PC-3 (cell line): Measurements from ENCODE around the gene CDK14. TPM values are rescaled to one million over a fixed set of nuclear protein-coding genes. Genes with fewer than 3 reads are reported as not detected.
A peak's percentile ranks its signal among the peaks of the same experiment; 100 is the strongest.

Source experiments
- ATAC-seq: fragments of 200-7000 bp; cut with Tn5 transposase; 2 replicates; pipeline ENCODE4 v1.9.1; 2020; ENCODE audit warnings: mild to moderate bottlenecking, moderate library complexity
- BruUV-seq: library from RNA; stranded (reverse); fragments of 400-500 nt; replicated peaks from 2 replicates; lab custom pipeline; 2021; lab: Mats Ljungman, UMichigan
- CTCF ChIA-PET: fragments of 300-600 bp; sonication (Branson Sonifier 250); formaldehyde crosslinking; loops from one replicate; lab custom pipeline; 2022; ENCODE audit warnings: antibody characterized with exemption; lab: Charles Lee
- POLR2A ChIA-PET: fragments of 300-600 bp; sonication (Branson Sonifier 250); formaldehyde crosslinking; loops from one replicate; lab custom pipeline; 2022; ENCODE audit warnings: antibody characterized with exemption; ENCODE audit not compliant: unreplicated experiment; lab: Charles Lee
- DNase-seq: peaks from one replicate; pipeline ENCODE4 v3.0.0-alpha.2; 2015
- H2AFZ ChIP-seq: fragments of 300-600 bp; sonication (generic); 2 replicates; pipeline ENCODE4 v1.6.0; 2016; ENCODE audit warnings: antibody characterized with exemption, low read length
- H3F3A ChIP-seq: fragments of 300-600 bp; sonication (generic); one replicate; pipeline ENCODE4 v1.6.0; 2017; ENCODE audit warnings: antibody characterized with exemption, low read length, control low read depth, mild to moderate bottlenecking; ENCODE audit not compliant: unreplicated experiment
- H3K27ac ChIP-seq: fragments of 300-600 bp; sonication (generic); 2 replicates; pipeline ENCODE4 v1.5.1; 2016; ENCODE audit warnings: mild to moderate bottlenecking, low read length
- H3K27me3 ChIP-seq: fragments of 300-600 bp; sonication (generic); 2 replicates; pipeline ENCODE4 v1.6.1; 2016; ENCODE audit warnings: low read length, mixed read lengths
- H3K36me3 ChIP-seq: fragments of 300-600 bp; sonication (generic); 2 replicates; pipeline ENCODE4 v1.6.1; 2016; ENCODE audit warnings: low read depth, mixed run types, low read length, mixed read lengths
- H3K4me1 ChIP-seq: fragments of 300-600 bp; sonication (generic); 2 replicates; pipeline ENCODE4 v1.5.1; 2016; ENCODE audit warnings: low read length; ENCODE audit not compliant: insufficient read depth
- H3K4me2 ChIP-seq: fragments of 300-600 bp; sonication (generic); 2 replicates; pipeline ENCODE4 v1.6.0; 2016; ENCODE audit warnings: low read length
- H3K4me3 ChIP-seq: fragments of 300-600 bp; sonication (generic); 2 replicates; pipeline ENCODE4 v1.5.1; 2016; ENCODE audit warnings: mild to moderate bottlenecking, low read length, mixed read lengths
- H3K79me2 ChIP-seq: fragments of 300-600 bp; sonication (generic); 2 replicates; pipeline ENCODE4 v1.6.1; 2017; ENCODE audit warnings: low read length, mixed read lengths
- H3K9ac ChIP-seq: fragments of 300-600 bp; sonication (generic); 2 replicates; pipeline ENCODE4 v1.6.0; 2016; ENCODE audit warnings: mild to moderate bottlenecking, low read length
- H3K9me2 ChIP-seq: fragments of 300-600 bp; sonication (generic); replicated peaks from 2 replicates; pipeline ENCODE4 v1.6.1; 2016; ENCODE audit warnings: mixed run types, low read length, mixed read lengths
- H3K9me3 ChIP-seq: fragments of 300-600 bp; sonication (generic); 2 replicates; pipeline ENCODE4 v1.6.1; 2016; ENCODE audit warnings: low read length, mixed read lengths
- H4K20me1 ChIP-seq: fragments of 300-600 bp; sonication (generic); 2 replicates; pipeline ENCODE4 v1.6.1; 2016; ENCODE audit warnings: low read length, mixed read lengths
- EZH2 ChIP-seq: fragments of 300-600 bp; sonication (generic); IDR thresholded peaks from one replicate; pipeline ENCODE4 v1.6.1; 2017; ENCODE audit warnings: antibody characterized with exemption, mild to moderate bottlenecking, low read length; ENCODE audit not compliant: unreplicated experiment
- EZH2phosphoT487 ChIP-seq: fragments of 300-600 bp; sonication (generic); IDR thresholded peaks from 2 replicates; pipeline ENCODE4 v1.6.1; 2018; ENCODE audit warnings: mild to moderate bottlenecking, antibody characterized with exemption, low read length, borderline replicate concordance
- intact Hi-C: fragments of 100-400 bp; cut with micrococcal nuclease; formaldehyde crosslinking; loops from 2 replicates; pipeline ENCODE4 v1.9.0; 2023
- total RNA-seq: library from RNA; depleted of rRNA; stranded (reverse); fragments of >200 nt; gene quantifications from 2 replicates; pipeline ENCODE4 v1.2.3, GENCODE V29; 2014
- TF ChIP-seq, protein P1 (sequence below): fragments of 300-600 bp; sonication (generic); conservative IDR thresholded peaks from 2 replicates; pipeline ENCODE4 v1.5.1; 2017; ENCODE audit warnings: antibody characterized with exemption, low read depth, mild to moderate bottlenecking, low read length

The CDK14 gene
- total RNA-seq, 1 experiment from 2014 or later = 8.2 TPM

DNA sequence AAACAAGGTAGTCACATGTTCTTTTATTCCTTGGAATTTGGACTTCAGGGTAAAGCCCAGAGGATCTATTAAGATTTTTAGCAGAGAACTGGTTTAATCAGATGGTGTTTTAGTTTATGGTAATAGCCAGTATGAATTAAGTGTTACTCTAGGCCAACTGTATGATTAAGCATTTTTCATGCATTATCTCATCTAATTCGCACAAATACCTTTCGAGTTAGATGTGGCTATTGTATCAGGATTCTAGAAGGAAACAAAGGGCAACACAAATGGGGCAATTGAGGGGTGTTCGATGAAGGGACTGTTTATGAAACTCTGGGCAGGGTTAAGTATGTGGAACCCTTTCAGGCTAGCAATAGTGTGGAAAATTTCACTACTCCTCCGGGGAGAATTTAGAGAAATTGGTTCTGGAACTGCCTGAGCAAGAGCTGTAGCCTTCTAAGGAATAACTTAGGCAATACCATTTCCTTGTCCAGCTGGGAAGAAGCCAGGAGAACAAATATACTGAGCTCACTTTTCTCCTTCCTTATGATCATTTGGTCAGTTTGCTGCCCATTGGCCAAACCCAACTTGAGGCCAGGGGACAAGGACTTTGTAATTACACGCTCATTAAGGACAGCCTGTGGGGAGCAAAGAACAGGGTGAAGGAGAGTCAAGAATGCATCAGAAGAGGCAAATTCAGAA lies 349.1 kb downstream of the CDK14 start:
- Histone ChIP-seq H3K9ac (no peak overlapping the region), H3K4me2 (no peak overlapping the region), H2AFZ (no peak overlapping the region), H3K27ac (no peak overlapping the region), H3F3A (no peaks in the 10 kb centered on the region), H3K27me3 (no peaks in the 10 kb centered on the region), H3K4me3 (no peak overlapping the region), H3K79me2 (no peaks in the 10 kb centered on the region), H4K20me1 (no peaks in the 10 kb centered on the region), H3K9me2 (no peaks in the 10 kb centered on the region), H3K36me3 (no peaks in the 10 kb centered on the region), H3K4me1 (no peaks in the 10 kb centered on the region), H3K9me3 (no peaks in the 10 kb centered on the region)
- ChIA-PET CTCF (no interaction called here), POLR2A (interaction anchor here (0.6 kb wide), 1 partner anchor 914 kb away, joined by 6 read pairs; no protein-coding TSS in a partner anchor)
- no TSS peak for BruUV-seq
- DNase-seq (peak; percentile 7), ATAC-seq (0 out of 2 replicates have a peak, but pooled peaks have one; percentile 22)
- intact Hi-C loops = no loop called here
- TF ChIP-seq, protein P1, sequence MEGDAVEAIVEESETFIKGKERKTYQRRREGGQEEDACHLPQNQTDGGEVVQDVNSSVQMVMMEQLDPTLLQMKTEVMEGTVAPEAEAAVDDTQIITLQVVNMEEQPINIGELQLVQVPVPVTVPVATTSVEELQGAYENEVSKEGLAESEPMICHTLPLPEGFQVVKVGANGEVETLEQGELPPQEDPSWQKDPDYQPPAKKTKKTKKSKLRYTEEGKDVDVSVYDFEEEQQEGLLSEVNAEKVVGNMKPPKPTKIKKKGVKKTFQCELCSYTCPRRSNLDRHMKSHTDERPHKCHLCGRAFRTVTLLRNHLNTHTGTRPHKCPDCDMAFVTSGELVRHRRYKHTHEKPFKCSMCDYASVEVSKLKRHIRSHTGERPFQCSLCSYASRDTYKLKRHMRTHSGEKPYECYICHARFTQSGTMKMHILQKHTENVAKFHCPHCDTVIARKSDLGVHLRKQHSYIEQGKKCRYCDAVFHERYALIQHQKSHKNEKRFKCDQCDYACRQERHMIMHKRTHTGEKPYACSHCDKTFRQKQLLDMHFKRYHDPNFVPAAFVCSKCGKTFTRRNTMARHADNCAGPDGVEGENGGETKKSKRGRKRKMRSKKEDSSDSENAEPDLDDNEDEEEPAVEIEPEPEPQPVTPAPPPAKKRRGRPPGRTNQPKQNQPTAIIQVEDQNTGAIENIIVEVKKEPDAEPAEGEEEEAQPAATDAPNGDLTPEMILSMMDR = no peak
- TF ChIP-seq EZH2phosphoT487 (no peak), EZH2 (no peak)

DNA sequence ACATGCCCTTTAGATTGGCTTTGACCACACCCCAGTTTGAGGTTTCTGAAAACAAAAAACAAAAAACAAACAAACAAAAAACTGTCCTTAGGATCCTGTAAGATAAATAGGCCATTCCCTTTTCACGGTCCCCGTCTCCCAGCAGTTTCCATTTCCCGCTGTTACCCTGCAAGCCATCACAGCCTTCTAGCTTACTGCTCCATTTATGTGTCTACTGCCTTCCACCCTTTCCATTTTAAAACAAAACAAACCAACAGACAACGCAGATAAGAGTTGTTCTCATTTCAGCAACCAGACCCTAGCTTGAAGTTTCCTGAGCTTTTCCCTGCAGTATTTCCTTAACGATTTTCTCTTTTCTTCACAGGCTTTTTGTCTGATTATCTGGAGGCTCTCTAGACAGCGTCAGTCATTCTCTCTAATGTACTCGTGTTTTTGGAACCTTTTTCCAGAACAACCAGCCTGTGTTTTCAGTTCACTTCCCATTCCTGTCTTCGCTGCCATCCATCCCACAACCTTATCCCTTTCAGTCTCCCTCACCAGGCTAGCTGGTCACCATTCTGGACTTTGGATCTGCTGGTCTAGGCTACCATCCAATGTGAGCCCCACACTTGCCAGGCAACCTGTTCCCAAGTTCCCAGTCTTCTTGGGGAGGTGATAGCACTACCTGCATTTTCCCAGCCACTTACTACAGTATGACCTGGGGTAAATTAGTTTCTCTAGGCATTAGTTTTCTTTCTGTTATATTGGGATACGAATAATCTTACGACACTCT lies 350.8 kb downstream of the CDK14 start:
- H3K4me2 ChIP-seq = no peak overlapping the region
- H3K27me3 ChIP-seq = no peaks in the 10 kb centered on the region
- ATAC-seq = no peak
- no peaks in the 10 kb centered on the region for H4K20me1 ChIP-seq
- intact Hi-C loops = no loop called here
- ChIA-PET POLR2A (no interaction called here), CTCF (no interaction called here)
- no peaks in the 10 kb centered on the region for H3K79me2 ChIP-seq
- no peaks in the 10 kb centered on the region for H3K36me3 ChIP-seq
- BruUV-seq = no TSS peak
- no peaks in the 10 kb centered on the region for H3K9me2 ChIP-seq
- no peak for DNase-seq
- no peaks in the 10 kb centered on the region for H3K4me1 ChIP-seq
- H3K9ac ChIP-seq = no peak overlapping the region
- no peak overlapping the region for H3K27ac ChIP-seq
- no peak overlapping the region for H2AFZ ChIP-seq
- no peak for TF ChIP-seq EZH2phosphoT487
- H3F3A ChIP-seq = no peaks in the 10 kb centered on the region
- H3K4me3 ChIP-seq = no peak overlapping the region
- no peaks in the 10 kb centered on the region for H3K9me3 ChIP-seq

DNA sequence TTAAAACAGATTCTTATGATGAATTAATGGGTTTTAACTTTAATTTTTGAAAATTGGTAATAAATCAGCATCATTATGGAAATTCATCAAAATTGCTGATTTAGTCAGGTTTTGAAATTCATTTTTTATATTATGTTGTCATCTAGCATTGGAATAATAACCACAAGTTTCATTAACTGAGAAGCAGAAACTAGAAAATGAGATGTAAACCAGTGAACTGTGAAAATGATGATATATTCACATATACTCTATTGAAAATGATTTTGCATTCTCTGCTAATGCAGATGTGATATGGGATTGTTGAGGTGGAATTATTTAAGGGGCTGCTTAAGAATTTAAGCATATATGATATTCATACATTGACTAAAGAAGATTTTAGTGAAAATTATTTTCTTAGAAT lies 352.0 kb downstream of the CDK14 start:
- no peak overlapping the region for H3K9ac ChIP-seq
- H3F3A ChIP-seq = no peaks in the 10 kb centered on the region
- no peak overlapping the region for H3K4me2 ChIP-seq
- no peaks in the 10 kb centered on the region for H3K4me1 ChIP-seq
- no peak for ATAC-seq
- H3K27me3 ChIP-seq = no peaks in the 10 kb centered on the region
- no TSS peak for BruUV-seq
- H3K9me2 ChIP-seq = no peaks in the 10 kb centered on the region
- H4K20me1 ChIP-seq = no peaks in the 10 kb centered on the region
- no peak overlapping the region for H3K4me3 ChIP-seq
- no peaks in the 10 kb centered on the region for H3K9me3 ChIP-seq
- POLR2A ChIA-PET = no interaction called here
- no peaks in the 10 kb centered on the region for H3K36me3 ChIP-seq
- no peak overlapping the region for H3K27ac ChIP-seq
- DNase-seq = no peak
- H2AFZ ChIP-seq = no peak overlapping the region
- TF ChIP-seq EZH2phosphoT487 = no peak
- TF ChIP-seq, protein P1 = no peak
- no peak for TF ChIP-seq EZH2
- CTCF ChIA-PET = no interaction called here
- intact Hi-C loops = no loop called here
- no peaks in the 10 kb centered on the region for H3K79me2 ChIP-seq
